Keratinocyte (primary cell): ENCODE data around the gene CA5B. TPM values are rescaled to one million over a fixed set of nuclear protein-coding genes. Genes with fewer than 3 reads are reported as not detected.
"Not testable (repeated sequence)": the region's sequence is repeated elsewhere in the genome, so short reads cannot be mapped to it uniquely, and the experiment has no call there.

Experiments used
- DNase-seq: peaks from one replicate; pipeline ENCODE4 v3.0.0-alpha.2; 2011; ENCODE audit warnings: low read depth, missing footprints, low spot score
- FAIRE-seq: peaks from 2 replicates; lab custom pipeline; 2011; peaks lifted over from hg19 to GRCh38; lab: Jason Lieb, UNC
- H2AFZ ChIP-seq: 2 replicates; pipeline ENCODE4 v1.6.0; 2012; ENCODE audit warnings: low read length, control low read depth, inconsistent platforms; ENCODE audit not compliant: control insufficient read depth
- H3K27ac ChIP-seq: 2 replicates; pipeline ENCODE4 v1.5.1; 2011; ENCODE audit warnings: low read length; ENCODE audit not compliant: control insufficient read depth, insufficient read depth
- H3K27me3 ChIP-seq: 3 replicates; pipeline ENCODE4 v1.6.0; 2011; ENCODE audit warnings: low read length; ENCODE audit not compliant: control insufficient read depth, insufficient read depth; ENCODE audit errors: extremely low read depth
- H3K36me3 ChIP-seq, 2 experiments: 2 replicates in 1 of 2; 3 replicates in 1 of 2; pipeline ENCODE4 v1.5.1; 2011; ENCODE audit warnings: low read length in 2 of 2, mild to moderate bottlenecking in 1 of 2; ENCODE audit not compliant: control insufficient read depth in 2 of 2, insufficient read depth in 2 of 2; ENCODE audit errors: extremely low read depth in 1 of 2
- H3K4me1 ChIP-seq: 3 replicates; pipeline ENCODE4 v1.5.1; 2011; ENCODE audit warnings: low read length; ENCODE audit not compliant: control insufficient read depth, insufficient read depth; ENCODE audit errors: extremely low read depth
- H3K4me2 ChIP-seq: 3 replicates; pipeline ENCODE4 v1.6.0; 2011; ENCODE audit warnings: low read depth, low read length; ENCODE audit not compliant: control insufficient read depth, insufficient read depth; ENCODE audit errors: extremely low read depth
- H3K4me3 ChIP-seq, 3 experiments: fragments of 200-600 bp in 1 of 3; sonication (generic) in 1 of 3; 2 replicates in 2 of 3; 3 replicates in 1 of 3; pipeline ENCODE4 v1.5.1; 2011 to 2016; ENCODE audit warnings: low read length in 3 of 3, mild to moderate bottlenecking in 3 of 3, control low read depth in 2 of 3, inconsistent platforms in 1 of 3, low read depth in 1 of 3, mixed read lengths in 1 of 3, mixed run types in 1 of 3, moderate library complexity in 1 of 3; ENCODE audit not compliant: control insufficient read depth in 2 of 3, insufficient read depth in 2 of 3; ENCODE audit errors: extremely low read depth in 1 of 3
- H3K79me2 ChIP-seq: 2 replicates; pipeline ENCODE4 v1.6.0; 2012; ENCODE audit warnings: low read length; ENCODE audit not compliant: control insufficient read depth, insufficient read depth
- H3K9ac ChIP-seq: 3 replicates; pipeline ENCODE4 v1.6.0; 2011; ENCODE audit warnings: low read length; ENCODE audit not compliant: control insufficient read depth, insufficient read depth; ENCODE audit errors: extremely low read depth
- H3K9me1 ChIP-seq: 3 replicates; pipeline ENCODE4 v1.6.0; 2011; ENCODE audit warnings: low read length; ENCODE audit not compliant: control insufficient read depth, insufficient read depth; ENCODE audit errors: extremely low read depth
- H3K9me3 ChIP-seq: 2 replicates; pipeline ENCODE4 v1.5.1; 2012; ENCODE audit warnings: low read depth, low read length; ENCODE audit not compliant: control insufficient read depth
- H4K20me1 ChIP-seq: 3 replicates; pipeline ENCODE4 v1.6.0; 2011; ENCODE audit warnings: low read length; ENCODE audit not compliant: control insufficient read depth, insufficient read depth; ENCODE audit errors: extremely low read depth
- EZH2 ChIP-seq: IDR thresholded peaks from one replicate; pipeline ENCODE4 v1.6.1; 2012; ENCODE audit warnings: inconsistent platforms, mild to moderate bottlenecking, low read length, moderate library complexity
- dilution Hi-C: fragments of 300-500 bp; cut with MboI; formaldehyde crosslinking; loops from one replicate; pipeline ENCODE4 v1.7.0; 2020; ENCODE audit warnings: low sequenced_read_pairs; ENCODE audit not compliant: extremely low pct_ligation_motif_present
- polyA plus RNA-seq, 5 experiments: library from polyadenylated mRNA; depleted of rRNA in 3 of 5; stranded (reverse) in 3 of 5; stranded (forward) in 1 of 5; unstranded in 1 of 5; fragments of >200 nt; gene quantifications; 1 replicate in 1 of 5; 2 replicates in 3 of 5; 3 replicates in 1 of 5; pipeline versions ENCODE4 v1.2.1 to v1.2.3, GENCODE V29; 2011 to 2012; ENCODE audit warnings: missing spikeins in 2 of 5, low read depth in 1 of 5, low replicate concordance in 1 of 5
- TF ChIP-seq, protein P1 (sequence below), 3 experiments: IDR thresholded peaks in 1 of 3; conservative IDR thresholded peaks in 1 of 3; optimal IDR thresholded peaks in 1 of 3; 2 replicates in 2 of 3; 3 replicates in 1 of 3; pipeline versions ENCODE3 to v1.5.1; 2011; ENCODE audit warnings: low read length in 3 of 3, mild to moderate bottlenecking in 3 of 3, moderate library complexity in 2 of 3, control low read depth in 1 of 3, inconsistent platforms in 1 of 3; ENCODE audit not compliant: insufficient read depth in 2 of 3; ENCODE audit errors: extremely low read depth in 1 of 3

Gene CA5B
- polyA plus RNA-seq, 1 donor (not counting 4 experiments of a cell fraction or from before 2014, with no cell fraction given): 5.2 TPM

DNA sequence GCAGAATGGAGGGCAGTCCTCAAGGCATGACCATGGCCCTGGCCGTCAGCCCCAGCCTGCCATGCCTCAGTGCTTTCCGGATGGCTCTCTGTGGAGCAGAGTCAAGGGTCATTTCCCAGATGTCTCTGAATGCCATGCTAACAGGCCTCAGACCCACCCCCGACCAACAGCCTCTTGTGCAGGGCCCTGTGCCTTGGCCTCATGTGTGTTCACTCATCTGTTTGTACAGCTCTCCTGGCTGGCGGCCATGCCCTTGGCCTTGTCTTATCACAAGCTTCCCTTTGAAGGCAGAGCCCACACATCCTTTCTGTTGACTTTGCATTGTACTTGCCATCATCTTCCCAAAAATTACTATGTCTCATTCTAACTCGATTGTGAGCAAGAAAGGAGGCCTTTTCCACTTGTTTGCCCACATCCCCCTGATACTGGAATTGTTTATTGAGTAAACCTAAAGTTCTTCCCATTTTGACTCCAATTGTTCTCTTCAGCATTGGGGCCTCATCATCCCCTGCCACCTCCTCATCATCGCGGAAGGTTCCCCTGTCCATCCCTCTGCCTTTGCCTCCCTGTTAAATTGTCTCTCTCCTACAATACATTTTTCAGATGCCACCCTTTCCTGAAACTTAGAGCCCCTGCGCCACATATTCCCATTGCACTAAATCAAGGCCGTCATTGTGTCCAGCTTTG, 6.3 kb downstream of the CA5B start:
- no peak for TF ChIP-seq EZH2
- TF ChIP-seq, protein P1, sequence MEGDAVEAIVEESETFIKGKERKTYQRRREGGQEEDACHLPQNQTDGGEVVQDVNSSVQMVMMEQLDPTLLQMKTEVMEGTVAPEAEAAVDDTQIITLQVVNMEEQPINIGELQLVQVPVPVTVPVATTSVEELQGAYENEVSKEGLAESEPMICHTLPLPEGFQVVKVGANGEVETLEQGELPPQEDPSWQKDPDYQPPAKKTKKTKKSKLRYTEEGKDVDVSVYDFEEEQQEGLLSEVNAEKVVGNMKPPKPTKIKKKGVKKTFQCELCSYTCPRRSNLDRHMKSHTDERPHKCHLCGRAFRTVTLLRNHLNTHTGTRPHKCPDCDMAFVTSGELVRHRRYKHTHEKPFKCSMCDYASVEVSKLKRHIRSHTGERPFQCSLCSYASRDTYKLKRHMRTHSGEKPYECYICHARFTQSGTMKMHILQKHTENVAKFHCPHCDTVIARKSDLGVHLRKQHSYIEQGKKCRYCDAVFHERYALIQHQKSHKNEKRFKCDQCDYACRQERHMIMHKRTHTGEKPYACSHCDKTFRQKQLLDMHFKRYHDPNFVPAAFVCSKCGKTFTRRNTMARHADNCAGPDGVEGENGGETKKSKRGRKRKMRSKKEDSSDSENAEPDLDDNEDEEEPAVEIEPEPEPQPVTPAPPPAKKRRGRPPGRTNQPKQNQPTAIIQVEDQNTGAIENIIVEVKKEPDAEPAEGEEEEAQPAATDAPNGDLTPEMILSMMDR (optimal IDR thresholded peaks at IDR 0.05 in 1 of 3, IDR thresholded peaks at IDR 0.05 in 1 of 3, conservative IDR thresholded peaks at IDR 0.05 in 1 of 3; ENCODE audit: extremely low read depth in 1 of 3, insufficient read depth in 2 of 3, low read length in 3 of 3): no peak
- DNase-seq (no peak), FAIRE-seq (no peak)
- no peaks in the 10 kb centered on the region for H3K79me2 ChIP-seq
- H3K9me1 ChIP-seq: no peaks in the 10 kb centered on the region
- H3K4me3 ChIP-seq: no peak overlapping the region
- no peaks in the 10 kb centered on the region for H3K27me3 ChIP-seq
- no peak overlapping the region for H3K27ac ChIP-seq
- no peak overlapping the region for H3K9ac ChIP-seq
- no peak overlapping the region for H2AFZ ChIP-seq
- dilution Hi-C loops: no loop called here
- H3K9me3 ChIP-seq: no peaks in the 10 kb centered on the region
- no peak overlapping the region for H3K4me2 ChIP-seq
- peaks cover 4% of the 10 kb centered on the region for H3K4me1 ChIP-seq
- H4K20me1 ChIP-seq: no peaks in the 10 kb centered on the region
- no peaks in the 10 kb centered on the region for H3K36me3 ChIP-seq

DNA sequence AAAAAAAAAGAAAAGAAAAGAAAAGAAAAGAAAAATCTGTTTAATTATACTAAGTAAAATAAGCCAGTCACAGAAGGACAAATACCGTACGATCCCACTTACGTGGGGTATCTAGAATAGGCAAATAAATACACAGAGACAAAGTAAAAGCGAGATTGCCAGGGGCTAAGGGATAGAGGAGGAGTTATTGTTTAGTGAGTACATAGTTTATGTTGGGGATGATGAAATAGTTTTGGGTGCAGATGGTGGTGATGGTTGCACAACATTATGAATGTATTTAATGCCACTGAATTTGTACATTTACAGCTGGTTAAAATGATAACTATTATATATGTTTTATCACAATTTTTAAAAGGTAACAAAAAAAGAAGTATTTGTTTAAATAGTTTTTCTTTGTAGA, 7.1 kb downstream of the CA5B start:
- no peak for DNase-seq
- dilution Hi-C loops: no loop called here
- Histone ChIP-seq H3K27me3 (no peaks in the 10 kb centered on the region), H3K4me2 (no peak overlapping the region), H3K79me2 (no peaks in the 10 kb centered on the region), H3K4me3 (no peak overlapping the region), H2AFZ (no peak overlapping the region), H3K4me1 (no peaks in the 10 kb centered on the region), H3K9ac (no peak overlapping the region), H3K36me3 (no peaks in the 10 kb centered on the region), H4K20me1 (no peaks in the 10 kb centered on the region), H3K9me1 (no peaks in the 10 kb centered on the region), H3K27ac (no peak overlapping the region), H3K9me3 (no peaks in the 10 kb centered on the region)
- FAIRE-seq: no peak
- no peak for TF ChIP-seq EZH2
- TF ChIP-seq, protein P1 (optimal IDR thresholded peaks at IDR 0.05 in 1 of 3, IDR thresholded peaks at IDR 0.05 in 1 of 3, conservative IDR thresholded peaks at IDR 0.05 in 1 of 3; ENCODE audit: extremely low read depth in 1 of 3, insufficient read depth in 2 of 3, low read length in 3 of 3): no peak

DNA sequence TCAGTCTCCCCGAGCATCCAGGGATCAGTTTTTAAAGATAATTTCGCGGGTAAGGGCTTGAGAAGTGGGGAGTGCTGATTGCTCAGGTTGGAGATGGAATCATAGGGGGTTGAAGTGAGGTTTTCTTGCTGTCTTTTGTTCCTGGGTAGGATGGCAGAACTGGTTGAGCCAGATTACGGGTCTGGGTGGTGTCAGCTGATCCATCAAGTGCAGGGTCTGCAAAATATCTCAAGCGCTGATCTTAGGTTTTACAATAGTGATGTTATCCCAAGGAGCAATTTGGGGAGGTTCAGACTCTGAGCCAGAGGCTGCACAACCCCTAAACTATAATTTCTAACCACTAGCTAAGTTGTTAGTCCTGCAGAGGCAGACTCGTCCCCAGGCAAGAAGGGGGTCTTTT, 8.6 kb downstream of the CA5B start:
- H3K9me1 ChIP-seq, H4K20me1 ChIP-seq, H3K27ac ChIP-seq, H3K4me3 ChIP-seq, H3K79me2 ChIP-seq, H3K9me3 ChIP-seq, DNase-seq, H3K4me1 ChIP-seq, FAIRE-seq, H3K4me2 ChIP-seq, H2AFZ ChIP-seq, dilution Hi-C loops, H3K27me3 ChIP-seq, H3K9ac ChIP-seq, H3K36me3 ChIP-seq: not testable (repeated sequence)
